ENCODE measurements around the gene TRIM75.
A peak's percentile ranks its signal among the peaks of the same experiment; 100 is the strongest.
"Not testable (repeated sequence)": the region's sequence is repeated elsewhere in the genome, so short reads cannot be mapped to it uniquely, and the experiment has no call there.

TRIM75 gene

GRCh38 chr4:165077034-165077578, 23.4 kb downstream of the TRIM75 start:
- no peak for DNase-seq (ENCODE audit: low read depth)
- no peak for TF ChIP-seq CTCF (IDR thresholded peaks at IDR 0.05; ENCODE audit: insufficient read depth, low read depth, low read length, missing control alignments)
- H3K4me3 ChIP-seq (ENCODE audit: low read length), result no peak overlapping the region

GRCh38 chr4:165079476-165079875, 25.8 kb downstream of the TRIM75 start:
- peak; percentile 76 for DNase-seq (ENCODE audit: low read depth)
- H3K4me3 ChIP-seq (ENCODE audit: low read length), result no peak overlapping the region
- no peak for TF ChIP-seq CTCF (IDR thresholded peaks at IDR 0.05; ENCODE audit: insufficient read depth, low read depth, low read length, missing control alignments)

- H3K4me3 ChIP-seq (ENCODE audit: low read length); DNase-seq (ENCODE audit: low read depth): not testable (repeated sequence)
Observed at GRCh38 chr4:165084787-165085186, 31.1 kb downstream of the TRIM75 start.

GRCh38 chr4:165085946-165086345, 32.3 kb downstream of the TRIM75 start:
- H3K4me3 ChIP-seq (ENCODE audit: low read length), result no peak overlapping the region

GRCh38 chr4:165088366-165088765, 34.7 kb downstream of the TRIM75 start:
- no peak for TF ChIP-seq CTCF (IDR thresholded peaks at IDR 0.05; ENCODE audit: insufficient read depth, low read depth, low read length, missing control alignments)
- DNase-seq (ENCODE audit: low read depth), result no peak

More at GRCh38 chr4:165085946-165086345, 32.3 kb downstream of the TRIM75 start:
- DNase-seq (ENCODE audit: low read depth), result peak; percentile 39
- no peak for TF ChIP-seq CTCF (IDR thresholded peaks at IDR 0.05; ENCODE audit: insufficient read depth, low read depth, low read length, missing control alignments)

GRCh38 chr4:165092187-165092586, 38.5 kb downstream of the TRIM75 start:
- not testable (repeated sequence) for DNase-seq (ENCODE audit: low read depth); H3K4me3 ChIP-seq (ENCODE audit: low read length)

More at GRCh38 chr4:165088366-165088765, 34.7 kb downstream of the TRIM75 start:
- H3K4me3 ChIP-seq (ENCODE audit: low read length), result no peak overlapping the region

- DNase-seq (ENCODE audit: low read depth), result no peak
- no peak overlapping the region for H3K4me3 ChIP-seq (ENCODE audit: low read length)
- no peak for TF ChIP-seq CTCF (IDR thresholded peaks at IDR 0.05; ENCODE audit: insufficient read depth, low read depth, low read length, missing control alignments)
Observed at GRCh38 chr4:165094873-165095272, 41.2 kb downstream of the TRIM75 start.

- TF ChIP-seq CTCF (IDR thresholded peaks at IDR 0.05; ENCODE audit: insufficient read depth, low read depth, low read length, missing control alignments), result no peak
- no peak overlapping the region for H3K4me3 ChIP-seq (ENCODE audit: low read length)
- no peak for DNase-seq (ENCODE audit: low read depth)
Observed at GRCh38 chr4:165095291-165095690, 41.6 kb downstream of the TRIM75 start.
